HEK293 (cell line): ENCODE data around the gene CTAG1A.
"Not testable (repeated sequence)": the region's sequence is repeated elsewhere in the genome, so short reads cannot be mapped to it uniquely, and the experiment has no call there.

Experiments used
- CTCF ChIA-PET: fragments of 350-600 bp; formaldehyde crosslinking; extraction: SDS; loops from one replicate; lab custom pipeline; 2021; ENCODE audit warnings: antibody characterized with exemption; lab: Yijun Ruan, JAX
- POLR2A ChIA-PET: fragments of 300-600 bp; formaldehyde crosslinking; extraction: SDS; loops from one replicate; lab custom pipeline; 2020; ENCODE audit warnings: antibody characterized with exemption, inconsistent platforms; lab: Yijun Ruan, JAX
- H3K27ac ChIP-seq: fragments of 200-500 bp; sonication (Bioruptor generic); 2 replicates; pipeline ENCODE4 v1.5.1; 2014; ENCODE audit warnings: low read depth, low read length, control low read depth, inconsistent platforms; ENCODE audit errors: extremely low read depth
- H3K36me3 ChIP-seq, 2 experiments: fragments of 200-500 bp in 1 of 2; sonication (Bioruptor generic) in 1 of 2; 1 replicate in 1 of 2; 2 replicates in 1 of 2; pipeline ENCODE4 v1.5.1; 2014 to 2017; ENCODE audit warnings: inconsistent platforms in 2 of 2, low read length in 2 of 2; ENCODE audit not compliant: control insufficient read depth in 2 of 2, insufficient read depth in 1 of 2
- H3K4me1 ChIP-seq: fragments of 200-500 bp; sonication (Bioruptor generic); 2 replicates; pipeline ENCODE4 v1.5.1; 2014; ENCODE audit warnings: mild to moderate bottlenecking, low read length, inconsistent platforms; ENCODE audit not compliant: control insufficient read depth, insufficient read depth
- H3K4me3 ChIP-seq: 2 replicates; pipeline ENCODE4 v1.5.1; 2011; ENCODE audit warnings: low read depth, mild to moderate bottlenecking, control low read depth, low read length, moderate library complexity
- H3K9me3 ChIP-seq: fragments of 200-500 bp; sonication (Bioruptor generic); 2 replicates; pipeline ENCODE4 v1.5.1; 2014; ENCODE audit warnings: low read depth, low read length, inconsistent platforms; ENCODE audit not compliant: control insufficient read depth, insufficient read depth
- KLF17 ChIP-seq: fragments of 450-650 bp; formaldehyde crosslinking; IDR thresholded peaks from 2 replicates; pipeline ENCODE4 v1.5.1; 2016; ENCODE audit warnings: missing biosample characterization, missing genetic modification characterization
- OSR2 ChIP-seq: fragments of 450-650 bp; formaldehyde crosslinking; IDR thresholded peaks from 2 replicates; pipeline ENCODE4 v1.5.1; 2016; ENCODE audit warnings: missing biosample characterization, missing genetic modification characterization
- PRDM4 ChIP-seq: fragments of 450-650 bp; formaldehyde crosslinking; IDR thresholded peaks from 2 replicates; pipeline ENCODE4 v1.5.1; 2017; ENCODE audit warnings: missing biosample characterization, missing genetic modification characterization
- SP3 ChIP-seq: fragments of 450-650 bp; formaldehyde crosslinking; IDR thresholded peaks from 2 replicates; pipeline ENCODE4 v1.5.1; 2016; ENCODE audit warnings: missing biosample characterization, missing genetic modification characterization
- ZFP69B ChIP-seq: fragments of 450-650 bp; formaldehyde crosslinking; IDR thresholded peaks from 2 replicates; pipeline ENCODE4 v1.5.1; 2016; ENCODE audit warnings: missing biosample characterization, missing genetic modification characterization
- ZNF140 ChIP-seq: fragments of 450-650 bp; formaldehyde crosslinking; IDR thresholded peaks from 2 replicates; pipeline ENCODE4 v1.5.1; 2016; ENCODE audit warnings: missing biosample characterization, missing genetic modification characterization
- ZNF169 ChIP-seq: fragments of 450-650 bp; formaldehyde crosslinking; IDR thresholded peaks from 2 replicates; pipeline ENCODE4 v1.5.1; 2016; ENCODE audit warnings: missing biosample characterization, missing genetic modification characterization
- ZNF223 ChIP-seq: fragments of 450-650 bp; formaldehyde crosslinking; IDR thresholded peaks from 2 replicates; pipeline ENCODE4 v1.5.1; 2016; ENCODE audit warnings: missing biosample characterization, missing genetic modification characterization
- ZNF362 ChIP-seq: fragments of 450-650 bp; formaldehyde crosslinking; IDR thresholded peaks from 2 replicates; pipeline ENCODE4 v1.5.1; 2016; ENCODE audit warnings: missing biosample characterization, missing genetic modification characterization
- ZNF623 ChIP-seq: fragments of 450-650 bp; formaldehyde crosslinking; IDR thresholded peaks from 2 replicates; pipeline ENCODE4 v1.5.1; 2016; ENCODE audit warnings: missing biosample characterization, missing genetic modification characterization
- ZNF654 ChIP-seq: fragments of 450-650 bp; formaldehyde crosslinking; IDR thresholded peaks from 2 replicates; pipeline ENCODE4 v1.5.1; 2016; ENCODE audit warnings: low read depth, missing biosample characterization, missing genetic modification characterization
- ZNF670 ChIP-seq: fragments of 450-650 bp; formaldehyde crosslinking; IDR thresholded peaks from 2 replicates; pipeline ENCODE4 v1.5.1; 2016; ENCODE audit warnings: missing biosample characterization, missing genetic modification characterization, low read depth
- ZNF837 ChIP-seq: fragments of 450-650 bp; formaldehyde crosslinking; IDR thresholded peaks from 2 replicates; pipeline ENCODE4 v1.5.1; 2016; ENCODE audit warnings: missing biosample characterization, missing genetic modification characterization
- TF ChIP-seq, protein P1 (sequence below): fragments of 450-650 bp; formaldehyde crosslinking; IDR thresholded peaks from 2 replicates; pipeline ENCODE4 v1.5.1; 2016; ENCODE audit warnings: missing biosample characterization, missing genetic modification characterization, low read depth
- TF ChIP-seq, protein P2 (sequence below): fragments of 450-650 bp; formaldehyde crosslinking; IDR thresholded peaks from 2 replicates; pipeline ENCODE4 v1.5.1; 2017; ENCODE audit warnings: missing biosample characterization, missing genetic modification characterization

The CTAG1A gene

DNA sequence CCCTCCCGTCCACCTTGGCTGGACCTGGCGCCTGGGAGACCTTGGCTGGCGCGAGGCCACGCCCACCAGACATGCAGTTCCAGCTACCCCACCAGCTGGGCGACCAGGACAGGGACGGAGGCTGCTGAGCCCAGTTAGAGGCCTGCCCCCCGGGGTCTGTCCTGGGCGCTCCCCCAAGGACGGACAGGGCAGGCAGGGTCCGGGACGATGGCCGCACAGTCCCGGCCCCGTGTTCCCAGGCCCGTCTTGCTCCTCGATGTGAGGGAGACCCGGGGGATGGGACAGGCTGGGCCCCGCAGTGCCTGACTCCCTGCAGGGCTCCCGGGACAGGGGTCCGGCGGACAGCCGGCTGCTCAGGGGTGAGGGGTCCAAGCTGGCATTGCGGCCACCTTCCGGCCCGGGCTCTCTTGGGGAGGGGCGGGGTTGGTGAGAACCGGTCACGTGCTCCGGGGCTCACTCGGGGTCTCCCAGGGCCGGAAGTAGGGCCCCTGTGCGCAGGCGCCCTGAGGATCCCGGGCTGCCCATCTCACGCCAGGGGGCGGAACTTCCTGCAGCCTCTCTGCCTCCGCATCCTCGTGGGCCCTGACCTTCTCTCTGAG lies at the start of gene CTAG1A:
Gene CTAG1A, plus strand, starts transcription at position 549 of the 599 bp plus-strand sequence. CDS start 74 bp downstream, outside the sequence.
- H3K4me1 ChIP-seq, H3K4me3 ChIP-seq, POLR2A ChIA-PET, H3K9me3 ChIP-seq, H3K27ac ChIP-seq, H3K36me3 ChIP-seq, CTCF ChIA-PET: not testable (repeated sequence)

- no peak overlapping the region for H3K27ac ChIP-seq
- TF ChIP-seq ZNF169 (tag by site-specific recombination) = no peak
- TF ChIP-seq KLF17 (tag by site-specific recombination) = no peak
- no peak for TF ChIP-seq ZNF223
- TF ChIP-seq, protein P1, sequence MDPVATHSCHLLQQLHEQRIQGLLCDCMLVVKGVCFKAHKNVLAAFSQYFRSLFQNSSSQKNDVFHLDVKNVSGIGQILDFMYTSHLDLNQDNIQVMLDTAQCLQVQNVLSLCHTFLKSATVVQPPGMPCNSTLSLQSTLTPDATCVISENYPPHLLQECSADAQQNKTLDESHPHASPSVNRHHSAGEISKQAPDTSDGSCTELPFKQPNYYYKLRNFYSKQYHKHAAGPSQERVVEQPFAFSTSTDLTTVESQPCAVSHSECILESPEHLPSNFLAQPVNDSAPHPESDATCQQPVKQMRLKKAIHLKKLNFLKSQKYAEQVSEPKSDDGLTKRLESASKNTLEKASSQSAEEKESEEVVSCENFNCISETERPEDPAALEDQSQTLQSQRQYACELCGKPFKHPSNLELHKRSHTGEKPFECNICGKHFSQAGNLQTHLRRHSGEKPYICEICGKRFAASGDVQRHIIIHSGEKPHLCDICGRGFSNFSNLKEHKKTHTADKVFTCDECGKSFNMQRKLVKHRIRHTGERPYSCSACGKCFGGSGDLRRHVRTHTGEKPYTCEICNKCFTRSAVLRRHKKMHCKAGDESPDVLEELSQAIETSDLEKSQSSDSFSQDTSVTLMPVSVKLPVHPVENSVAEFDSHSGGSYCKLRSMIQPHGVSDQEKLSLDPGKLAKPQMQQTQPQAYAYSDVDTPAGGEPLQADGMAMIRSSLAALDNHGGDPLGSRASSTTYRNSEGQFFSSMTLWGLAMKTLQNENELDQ (tag by site-specific recombination) = no peak
- no peak for TF ChIP-seq ZNF837 (tag by site-specific recombination)
- no peak for TF ChIP-seq ZNF362 (tag by site-specific recombination)
- no peak for TF ChIP-seq SP3 (tag by site-specific recombination)
- TF ChIP-seq ZNF623 = no peak
- TF ChIP-seq, protein P2, sequence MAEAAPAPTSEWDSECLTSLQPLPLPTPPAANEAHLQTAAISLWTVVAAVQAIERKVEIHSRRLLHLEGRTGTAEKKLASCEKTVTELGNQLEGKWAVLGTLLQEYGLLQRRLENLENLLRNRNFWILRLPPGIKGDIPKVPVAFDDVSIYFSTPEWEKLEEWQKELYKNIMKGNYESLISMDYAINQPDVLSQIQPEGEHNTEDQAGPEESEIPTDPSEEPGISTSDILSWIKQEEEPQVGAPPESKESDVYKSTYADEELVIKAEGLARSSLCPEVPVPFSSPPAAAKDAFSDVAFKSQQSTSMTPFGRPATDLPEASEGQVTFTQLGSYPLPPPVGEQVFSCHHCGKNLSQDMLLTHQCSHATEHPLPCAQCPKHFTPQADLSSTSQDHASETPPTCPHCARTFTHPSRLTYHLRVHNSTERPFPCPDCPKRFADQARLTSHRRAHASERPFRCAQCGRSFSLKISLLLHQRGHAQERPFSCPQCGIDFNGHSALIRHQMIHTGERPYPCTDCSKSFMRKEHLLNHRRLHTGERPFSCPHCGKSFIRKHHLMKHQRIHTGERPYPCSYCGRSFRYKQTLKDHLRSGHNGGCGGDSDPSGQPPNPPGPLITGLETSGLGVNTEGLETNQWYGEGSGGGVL (tag by site-specific recombination) = no peak
- no peak for TF ChIP-seq ZNF654 (tag by site-specific recombination)
- no peak for TF ChIP-seq ZFP69B (tag by site-specific recombination)
- no peak for TF ChIP-seq OSR2
- no peak for TF ChIP-seq ZNF670 (tag by site-specific recombination)
- TF ChIP-seq PRDM4 (tag by site-specific recombination) = no peak
- no peak for TF ChIP-seq ZNF140 (tag by site-specific recombination)
- no peak overlapping the region for H3K4me3 ChIP-seq
- ChIA-PET POLR2A (no interaction called here), CTCF (interaction anchor here (0.6 to 4.2 kb wide), 14 partner anchors 9 to 589 kb away, joined by 3 to 29 read pairs (median 4); partner anchors contain the start of genes FLNA and SLC10A3)
- no peaks in the 10 kb centered on the region for H3K9me3 ChIP-seq
- H3K4me1 ChIP-seq = no peaks in the 10 kb centered on the region
- H3K36me3 ChIP-seq = peaks cover 0 to 47% of the 10 kb centered on the region in 2 experiments; a peak in 1 of 3 replicates
Measured at GRCh38 chrX:154535892-154536291, 49.0 kb upstream of the CTAG1A start.
